ENCODE results near the gene MPPED1. TPM values are rescaled to one million over a fixed set of nuclear protein-coding genes. Genes with fewer than 3 reads are reported as not detected.

The MPPED1 gene
- total RNA-seq, 1 experiment from 2014 or later, result 0.35 TPM

- TF ChIP-seq CREB1 (CRISPR knock-in tag; IDR thresholded peaks at IDR 0.05), result no peak
- TF ChIP-seq AR (CRISPR knock-in tag; IDR thresholded peaks at IDR 0.05), result no peak
- no peak for TF ChIP-seq JUN (CRISPR knock-in tag; IDR thresholded peaks at IDR 0.05)
- no peak for TF ChIP-seq ZNF317 (CRISPR knock-in tag; IDR thresholded peaks at IDR 0.05; ENCODE audit: borderline replicate concordance, low read depth)
- no peak for TF ChIP-seq TCF7 (CRISPR knock-in tag; IDR thresholded peaks at IDR 0.05; ENCODE audit: low read depth)
- no peak overlapping the region for H3K27ac Mint-ChIP-seq
- ATAC-seq (no peak), DNase-seq (ENCODE audit: low spot score) (no peak)
- H3K4me1 Mint-ChIP-seq, result peaks cover 7% of the 10 kb centered on the region; the same call in 1 of the 2 replicates
- no peak overlapping the region for H3K4me3 Mint-ChIP-seq
- no peaks in the 10 kb centered on the region; the same call in 1 of the 2 replicates for H3K27me3 Mint-ChIP-seq (ENCODE audit: low read depth)
- H3K9me3 Mint-ChIP-seq, result peaks cover 11% of the 10 kb centered on the region
- H3K36me3 Mint-ChIP-seq, result peaks cover 10% of the 10 kb centered on the region
- CTCF ChIA-PET, result interaction anchor here (0.8 to 3.0 kb wide), 4 partner anchors 9 to 353 kb away, joined by 3 to 14 read pairs (median 3); no protein-coding TSS in a partner anchor
- POLR2A ChIA-PET, result no interaction called here
Measured at GRCh38 chr22:43531651-43532050, 119.8 kb downstream of the MPPED1 start.

- ATAC-seq (no peak), DNase-seq (ENCODE audit: low spot score) (no peak)
- no peaks in the 10 kb centered on the region; the same call in 1 of the 2 replicates for H3K27me3 Mint-ChIP-seq (ENCODE audit: low read depth)
- H3K27ac Mint-ChIP-seq, result no peak overlapping the region
- H3K36me3 Mint-ChIP-seq, result peaks cover 16% of the 10 kb centered on the region
- TF ChIP-seq NR2C2 (CRISPR knock-in tag; IDR thresholded peaks at IDR 0.05), result no peak
- TF ChIP-seq JUN (CRISPR knock-in tag; IDR thresholded peaks at IDR 0.05), result no peak
- no peak for TF ChIP-seq ERG (CRISPR knock-in tag; IDR thresholded peaks at IDR 0.05)
- POLR2A ChIA-PET, result no interaction called here
- H3K4me1 Mint-ChIP-seq, result peaks cover 7% of the 10 kb centered on the region; the same call in 1 of the 2 replicates
- H3K4me3 Mint-ChIP-seq, result no peak overlapping the region
- CTCF ChIA-PET, result interaction anchor here (0.8 to 1.0 kb wide), 2 partner anchors 10 to 352 kb away, joined by 3 read pairs; no protein-coding TSS in a partner anchor
- peaks cover 20% of the 10 kb centered on the region for H3K9me3 Mint-ChIP-seq
Measured at GRCh38 chr22:43532301-43533155, 120.7 kb downstream of the MPPED1 start.

- ATAC-seq (no peak), DNase-seq (ENCODE audit: low spot score) (no peak)
- Mint-ChIP-seq H3K4me1 (peaks cover 7% of the 10 kb centered on the region; the same call in 1 of the 2 replicates), H3K4me3 (no peak overlapping the region), H3K27ac (no peak overlapping the region), H3K36me3 (peaks cover 16% of the 10 kb centered on the region), H3K27me3 (ENCODE audit: low read depth) (no peaks in the 10 kb centered on the region; the same call in 1 of the 2 replicates), H3K9me3 (peaks cover 26% of the 10 kb centered on the region)
- POLR2A ChIA-PET, result no interaction called here
- CTCF ChIA-PET, result interaction anchor here (1.7 kb wide), 1 partner anchor 17 kb away, joined by 5 read pairs; no protein-coding TSS in a partner anchor
- TF ChIP-seq ATF3 (CRISPR knock-in tag; conservative IDR thresholded peaks at IDR 0.05) (no peak), HMGXB4 (CRISPR knock-in tag; IDR thresholded peaks at IDR 0.05) (no peak), CTCF (IDR thresholded peaks at IDR 0.05) (no peak), MAX (CRISPR knock-in tag; IDR thresholded peaks at IDR 0.05) (no peak), ETV6 (CRISPR knock-in tag; IDR thresholded peaks at IDR 0.05) (no peak), IRF2 (CRISPR knock-in tag; IDR thresholded peaks at IDR 0.05; ENCODE audit: borderline replicate concordance, low read depth) (no peak), TCF7 (CRISPR knock-in tag; IDR thresholded peaks at IDR 0.05; ENCODE audit: low read depth) (no peak), FOXK1 (CRISPR knock-in tag; IDR thresholded peaks at IDR 0.05) (no peak), NFYB (CRISPR knock-in tag; conservative IDR thresholded peaks at IDR 0.05; ENCODE audit: low read depth) (no peak)
Measured at GRCh38 chr22:43533156-43533530, 121.3 kb downstream of the MPPED1 start.

Data from WTC11 (cell line).